ENCODE results near the gene C12orf60. TPM values are rescaled to one million over a fixed set of nuclear protein-coding genes. Genes with fewer than 3 reads are reported as not detected.

The C12orf60 gene
- total RNA-seq, 4 donors from 2014 or later, result 0.77 to 16.5 (median 0.95) TPM

GRCh38 chr12:14770496-14771461, 32.7 kb upstream of the C12orf60 start:
- H3K36me3 ChIP-seq, result no peaks in the 10 kb centered on the region
- H3K27ac ChIP-seq, result peak overlapping the region; percentile 94
- no peaks in the 10 kb centered on the region for H3K9me3 ChIP-seq
- DNase-seq, result peak; percentile 95 to 98
- H3K4me3 ChIP-seq, result peak overlapping the region; percentile 62 to 91
- intact Hi-C loops (cut with DNase I; ENCODE audit: low total_unique reads), result no loop called here
- no peaks in the 10 kb centered on the region for H3K27me3 ChIP-seq
- no peaks in the 10 kb centered on the region for H3K4me1 ChIP-seq
- TF ChIP-seq CTCF (IDR thresholded peaks at IDR 0.05) (no peak), POLR2A (IDR thresholded peaks at IDR 0.05) (peak; percentile 78 to 88)

- no peak for DNase-seq
- Histone ChIP-seq H3K4me1 (no peaks in the 10 kb centered on the region), H3K36me3 (no peaks in the 10 kb centered on the region), H3K27ac (peak overlapping the region; percentile 94), H3K9me3 (no peaks in the 10 kb centered on the region), H3K4me3 (peak overlapping the region; percentile 62 to 91), H3K27me3 (no peaks in the 10 kb centered on the region)
- no peak for TF ChIP-seq POLR2A (IDR thresholded peaks at IDR 0.05)
- no peak for TF ChIP-seq CTCF (IDR thresholded peaks at IDR 0.05)
- intact Hi-C loops (cut with DNase I; ENCODE audit: low total_unique reads), result no loop called here
Measured at GRCh38 chr12:14771651-14772137, 31.8 kb upstream of the C12orf60 start.

GRCh38 chr12:14772946-14773345, 30.5 kb upstream of the C12orf60 start:
- intact Hi-C loops (cut with DNase I; ENCODE audit: low total_unique reads), result no loop called here
- no peaks in the 10 kb centered on the region for H3K36me3 ChIP-seq
- no peak overlapping the region for H3K27ac ChIP-seq
- no peaks in the 10 kb centered on the region for H3K27me3 ChIP-seq
- H3K4me3 ChIP-seq, result no peak overlapping the region
- no peak for TF ChIP-seq CTCF (IDR thresholded peaks at IDR 0.05)
- no peak for TF ChIP-seq POLR2A (IDR thresholded peaks at IDR 0.05)
- no peaks in the 10 kb centered on the region for H3K4me1 ChIP-seq
- H3K9me3 ChIP-seq, result no peaks in the 10 kb centered on the region
- DNase-seq, result no peak

- DNase-seq, result peak in 1 of 2 donors; percentile 41
- Histone ChIP-seq H3K4me1 (no peaks in the 10 kb centered on the region), H3K9me3 (no peaks in the 10 kb centered on the region), H3K27me3 (no peaks in the 10 kb centered on the region), H3K27ac (peak overlapping the region; percentile 91 to 92), H3K36me3 (no peaks in the 10 kb centered on the region), H3K4me3 (peak overlapping the region; percentile 76 to 80)
- intact Hi-C loops (cut with DNase I; ENCODE audit: low total_unique reads), result no loop called here
- TF ChIP-seq POLR2A (IDR thresholded peaks at IDR 0.05) (no peak), CTCF (IDR thresholded peaks at IDR 0.05) (no peak)
Measured at GRCh38 chr12:14773685-14774073, 29.8 kb upstream of the C12orf60 start.
